H1 (cell line): ENCODE measurements around the gene SFMBT2. TPM values are rescaled to one million over a fixed set of nuclear protein-coding genes. Genes with fewer than 3 reads are reported as not detected.

Experiments
- CTCF ChIA-PET: fragments of 300-600 bp; sonication (Branson Sonifier 250); formaldehyde crosslinking; loops from one replicate; lab custom pipeline; 2021; ENCODE audit not compliant: partially characterized antibody; lab: Charles Lee
- POLR2A ChIA-PET: fragments of 300-600 bp; sonication (Branson Sonifier 250); formaldehyde crosslinking; loops from one replicate; lab custom pipeline; 2021; ENCODE audit warnings: inconsistent platforms; ENCODE audit not compliant: partially characterized antibody; lab: Charles Lee
- DNase-seq, 2 experiments: peaks; one replicate each; pipeline versions ENCODE4 v3.0.0 to v3.0.0-alpha.2; 2010 to 2022; ENCODE audit warnings: low spot score in 2 of 2, low read depth in 1 of 2, mixed read lengths in 1 of 2
- FAIRE-seq: peaks from 2 replicates; lab custom pipeline; 2011; peaks lifted over from hg19 to GRCh38; lab: Jason Lieb, UNC
- H2AFZ ChIP-seq: 2 replicates; pipeline ENCODE4 v1.8.1; 2012; ENCODE audit warnings: low read length, inconsistent platforms
- H2AK5ac ChIP-seq: 2 replicates; pipeline ENCODE4 v1.6.1; 2013; ENCODE audit warnings: low read depth, low read length
- H2BK120ac ChIP-seq: replicated peaks from 2 replicates; pipeline ENCODE3; 2013; ENCODE audit warnings: low read depth, low read length, inconsistent platforms
- H2BK12ac ChIP-seq: 2 replicates; pipeline ENCODE4 v1.6.1; 2013; ENCODE audit warnings: low read depth, low read length
- H2BK15ac ChIP-seq: 2 replicates; pipeline ENCODE4 v1.6.1; 2013; ENCODE audit warnings: low read length
- H2BK20ac ChIP-seq: 2 replicates; pipeline ENCODE4 v1.6.1; 2013; ENCODE audit warnings: low read length
- H2BK5ac ChIP-seq: 2 replicates; pipeline ENCODE4 v1.6.1; 2013; ENCODE audit warnings: low read depth, low read length
- H3K14ac ChIP-seq: 2 replicates; pipeline ENCODE4 v1.6.1; 2013; ENCODE audit warnings: inconsistent platforms; ENCODE audit not compliant: insufficient read length
- H3K18ac ChIP-seq: 2 replicates; pipeline ENCODE4 v1.6.1; 2013; ENCODE audit warnings: low read length; ENCODE audit errors: extremely low read depth
- H3K23ac ChIP-seq: 2 replicates; pipeline ENCODE4 v1.6.1; 2013; ENCODE audit warnings: inconsistent platforms; ENCODE audit not compliant: insufficient read length
- H3K23me2 ChIP-seq: 2 replicates; pipeline ENCODE4 v1.6.1; 2013; ENCODE audit warnings: low read depth, low read length
- H3K27ac ChIP-seq: 2 replicates; pipeline ENCODE4 v1.6.1; 2011; ENCODE audit warnings: low read depth, low read length, inconsistent platforms
- H3K27me3 ChIP-seq, 4 experiments: replicated peaks in 1 of 4; 1 replicate in 1 of 4; 2 replicates in 3 of 4; pipeline versions ENCODE4 v1.6.1 to v1.8.1; 2011 to 2013; ENCODE audit warnings: low read length in 3 of 4, mild to moderate bottlenecking in 3 of 4, inconsistent platforms in 2 of 4, mixed read lengths in 2 of 4, moderate library complexity in 1 of 4; ENCODE audit not compliant: control insufficient read depth in 3 of 4, insufficient read depth in 3 of 4; ENCODE audit errors: extremely low read depth in 1 of 4
- H3K36me3 ChIP-seq, 4 experiments: 2 replicates each; pipeline versions ENCODE4 v1.6.1 to v1.8.1; 2011 to 2013; ENCODE audit warnings: mild to moderate bottlenecking in 4 of 4, low read length in 3 of 4, moderate library complexity in 2 of 4, control low read depth in 1 of 4, inconsistent platforms in 1 of 4; ENCODE audit not compliant: insufficient read depth in 4 of 4, control insufficient read depth in 2 of 4
- H3K4ac ChIP-seq: replicated peaks from 2 replicates; pipeline ENCODE3; 2013; ENCODE audit warnings: low read length, low read depth, mixed read lengths, inconsistent platforms; ENCODE audit not compliant: insufficient read length
- H3K4me1 ChIP-seq, 4 experiments: replicated peaks in 1 of 4; 1 replicate in 1 of 4; 2 replicates in 3 of 4; pipeline versions ENCODE4 v1.6.1 to v1.8.1; 2011 to 2013; ENCODE audit warnings: low read length in 3 of 4, inconsistent platforms in 2 of 4, mixed read lengths in 1 of 4; ENCODE audit not compliant: insufficient read depth in 4 of 4, control insufficient read depth in 3 of 4
- H3K4me2 ChIP-seq, 2 experiments: 2 replicates each; pipeline versions ENCODE4 v1.6.1 to v1.8.1; 2011 to 2013; ENCODE audit warnings: low read depth in 2 of 2, low read length in 2 of 2, control low read depth in 1 of 2, inconsistent platforms in 1 of 2, mild to moderate bottlenecking in 1 of 2; ENCODE audit not compliant: insufficient read depth in 1 of 2
- H3K4me3 ChIP-seq, 4 experiments: fragments of 200-600, 300-600 bp in 1 of 4; sonication (generic), shearing (Covaris generic), sonication (Bioruptor Twin) in 1 of 4; 2 replicates each; pipeline versions ENCODE4 v1.5.1 to v1.8.1; 2011 to 2016; ENCODE audit warnings: low read length in 4 of 4, low read depth in 3 of 4, control low read depth in 2 of 4, inconsistent platforms in 2 of 4, mild to moderate bottlenecking in 2 of 4, mixed read lengths in 1 of 4, moderate library complexity in 1 of 4; ENCODE audit not compliant: insufficient read depth in 2 of 4; ENCODE audit errors: extremely low read depth in 1 of 4
- H3K56ac ChIP-seq: replicated peaks from 2 replicates; pipeline ENCODE3; 2013; ENCODE audit warnings: low read depth, mild to moderate bottlenecking, mixed read lengths, low read length, inconsistent platforms; ENCODE audit not compliant: insufficient read length
- H3K79me1 ChIP-seq: 2 replicates; pipeline ENCODE4 v1.6.1; 2013; ENCODE audit warnings: low read depth, low read length, control low read depth
- H3K79me2 ChIP-seq, 2 experiments: 2 replicates each; pipeline versions ENCODE4 v1.6.1 to v1.8.1; 2012 to 2013; ENCODE audit warnings: low read length in 2 of 2, mild to moderate bottlenecking in 2 of 2, inconsistent platforms in 1 of 2; ENCODE audit not compliant: insufficient read depth in 2 of 2, control insufficient read depth in 1 of 2
- H3K9ac ChIP-seq, 4 experiments: replicated peaks in 1 of 4; 1 replicate in 1 of 4; 2 replicates in 3 of 4; pipeline versions ENCODE4 v1.6.1 to v1.8.1; 2011 to 2013; ENCODE audit warnings: low read depth in 3 of 4, low read length in 3 of 4, control low read depth in 2 of 4, mild to moderate bottlenecking in 2 of 4, moderate library complexity in 2 of 4, inconsistent platforms in 1 of 4; ENCODE audit errors: extremely low read depth in 1 of 4
- H3K9me3 ChIP-seq, 2 experiments: 2 replicates each; pipeline versions ENCODE4 v1.6.1 to v1.8.1; 2012 to 2013; ENCODE audit warnings: mild to moderate bottlenecking in 2 of 2, moderate library complexity in 2 of 2, control low read depth in 1 of 2, inconsistent platforms in 1 of 2, low read depth in 1 of 2, low read length in 1 of 2, mixed read lengths in 1 of 2; ENCODE audit not compliant: insufficient read depth in 2 of 2
- H4K20me1 ChIP-seq, 2 experiments: replicated peaks in 1 of 2; 2 replicates each; pipeline versions ENCODE3 to v1.8.1; 2011 to 2013; ENCODE audit warnings: inconsistent platforms in 2 of 2, low read length in 2 of 2, mild to moderate bottlenecking in 1 of 2; ENCODE audit not compliant: insufficient read depth in 2 of 2, control insufficient read depth in 1 of 2
- H4K5ac ChIP-seq: 2 replicates; pipeline ENCODE4 v1.6.1; 2013; ENCODE audit warnings: low read length, low read depth, mixed read lengths, inconsistent platforms; ENCODE audit not compliant: insufficient read length
- H4K8ac ChIP-seq: 2 replicates; pipeline ENCODE4 v1.8.0; 2013; ENCODE audit warnings: mild to moderate bottlenecking, moderate library complexity, low read length, inconsistent platforms; ENCODE audit not compliant: insufficient read depth; ENCODE audit errors: extremely low read depth
- H4K91ac ChIP-seq: replicated peaks from 2 replicates; pipeline ENCODE3; 2013; ENCODE audit warnings: low read length, mixed read lengths, inconsistent platforms; ENCODE audit not compliant: insufficient read length
- CHD1 ChIP-seq: IDR thresholded peaks from 2 replicates; pipeline ENCODE4 v1.6.1; 2012; ENCODE audit warnings: low read depth, low read length, improper control_type of control experiment
- HDAC2 ChIP-seq, 2 experiments: fragments of 300-600 bp in 1 of 2; sonication (generic) in 1 of 2; IDR thresholded peaks; 2 replicates each; pipeline ENCODE4 v1.6.1; 2011 to 2012; ENCODE audit warnings: low read depth in 2 of 2, low read length in 2 of 2, mild to moderate bottlenecking in 2 of 2, moderate library complexity in 2 of 2, borderline replicate concordance in 1 of 2, inconsistent platforms in 1 of 2
- KDM1A ChIP-seq: fragments of 200-600, 300-600 bp; sonication (generic); IDR thresholded peaks from 2 replicates; pipeline ENCODE4 v1.7.1; 2016; ENCODE audit warnings: mild to moderate bottlenecking, low read length, borderline replicate concordance
- KDM5A ChIP-seq: fragments of 200-600 bp; IDR thresholded peaks from 2 replicates; pipeline ENCODE4 v1.7.1; 2012; ENCODE audit warnings: mild to moderate bottlenecking, low read length, inconsistent platforms, mixed read lengths
- RFX5 ChIP-seq: IDR thresholded peaks from 2 replicates; pipeline ENCODE4 v1.6.1; 2011; ENCODE audit warnings: low read depth, low read length, improper control_type of control experiment, borderline replicate concordance
- RNF2 ChIP-seq: fragments of 200-900, 300-1000 bp; sonication (generic); IDR thresholded peaks from 2 replicates; pipeline ENCODE4 v1.7.1; 2016; ENCODE audit warnings: borderline replicate concordance, low read depth, mild to moderate bottlenecking, antibody characterized with exemption, low read length; ENCODE audit not compliant: poor library complexity, severe bottlenecking; ENCODE audit errors: missing control alignments
- SP4 ChIP-seq: IDR thresholded peaks from 2 replicates; pipeline ENCODE4 v1.6.1; 2012; ENCODE audit warnings: low read length, inconsistent platforms
- TAF1 ChIP-seq: IDR thresholded peaks from 2 replicates; pipeline ENCODE4 v1.6.1; 2011; ENCODE audit warnings: mild to moderate bottlenecking, low read depth, low read length
- TCF12 ChIP-seq: IDR thresholded peaks from 2 replicates; pipeline ENCODE4 v1.6.1; 2011; ENCODE audit warnings: low read depth, mild to moderate bottlenecking, low read length
- ZNF274 ChIP-seq: IDR thresholded peaks from 2 replicates; pipeline ENCODE4 v1.7.0; 2012; ENCODE audit warnings: low read length, borderline replicate concordance; ENCODE audit errors: extremely low read depth
- WGBS, 2 experiments: shearing (Covaris generic) in 1 of 2; methylation state at CpG; one replicate each; pipeline versions ENCODE4 v1.1.6 to v1.1.7; 2013 to 2015; ENCODE audit warnings: low lambda C conversion rate in 2 of 2, mixed read lengths in 2 of 2, inconsistent platforms in 1 of 2, low coverage in 1 of 2, missing lambda C conversion rate in 1 of 2; ENCODE audit not compliant: insufficient replicate concordance in 2 of 2, insufficient coverage in 1 of 2, insufficient read length in 1 of 2; ENCODE audit errors: extremely low coverage in 1 of 2, missing lambda C conversion rate in 1 of 2; 5-methylcytosine and 5-hydroxymethylcytosine counted together
- polyA plus RNA-seq, 7 experiments: library from polyadenylated mRNA; depleted of rRNA in 3 of 7; stranded (reverse) in 5 of 7; unstranded in 2 of 7; fragments of >200 nt in 5 of 7; fragments of 200-250 nt in 2 of 7; gene quantifications; 1 replicate in 5 of 7; 2 replicates in 1 of 7; 4 replicates in 1 of 7; pipeline versions ENCODE4 v1.2.1 to v1.2.3, GENCODE V29; 2011 to 2013; ENCODE audit warnings: missing spikeins in 2 of 7, mixed read lengths in 2 of 7
- total RNA-seq: library from RNA; stranded (reverse); fragmentation: NEBNext Ultra II Directional; extraction: Animal tissue kit (Norgen Biotek cat#: 25700); gene quantifications from 2 replicates; pipeline ENCODE4 v1.2.1, GENCODE V29; 2021
- TF ChIP-seq, protein P1 (sequence below): IDR thresholded peaks from 2 replicates; pipeline ENCODE4 v1.6.1; 2012; ENCODE audit warnings: inconsistent platforms

Gene SFMBT2
- total and polyA plus RNA-seq, 2 of the 8 experiments (the other 6 are each of a cell fraction or from before 2014, with no cell fraction given): 2.9 to 11.0 TPM

DNA sequence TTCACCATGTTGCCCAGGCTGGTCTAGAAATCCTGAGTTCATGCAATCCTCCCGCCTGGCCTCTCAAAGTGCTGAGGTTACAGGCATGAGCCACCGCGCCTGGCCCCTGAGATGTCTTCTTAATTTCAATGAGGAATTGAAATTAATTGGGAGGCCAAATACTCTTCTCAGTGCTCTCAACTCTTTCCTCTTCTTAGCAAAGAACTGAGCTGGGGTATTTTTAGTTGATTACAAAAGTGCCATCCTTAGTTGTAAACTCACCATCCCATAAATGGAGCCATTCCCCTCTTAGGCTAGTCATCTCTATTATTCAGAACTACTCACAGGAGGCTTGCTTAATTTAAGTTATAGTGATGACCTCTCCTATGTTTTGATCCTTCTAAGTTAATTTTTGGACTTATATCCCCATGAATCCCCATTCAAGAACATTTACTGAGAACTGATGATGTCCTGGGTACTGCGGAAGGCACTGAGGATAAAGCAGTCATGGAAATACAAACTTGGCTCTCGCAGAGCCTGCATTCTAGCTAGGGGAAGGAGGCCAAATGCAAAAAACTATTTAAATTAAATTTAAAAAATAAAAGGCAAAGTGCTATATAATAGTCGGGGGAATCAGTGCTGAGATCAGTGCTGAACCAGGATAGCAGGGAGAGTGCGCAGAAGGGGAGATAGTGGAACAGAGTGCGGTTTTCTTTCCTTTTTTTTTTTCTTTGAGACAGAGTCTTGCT lies 145.3 kb downstream of the SFMBT2 start:
- CTCF ChIA-PET: no interaction called here
- no peaks in the 10 kb centered on the region for H3K79me2 ChIP-seq
- POLR2A ChIA-PET: no interaction called here
- H2BK20ac ChIP-seq: no peak overlapping the region
- H2AK5ac ChIP-seq: no peak overlapping the region
- 97% methylated on average over 8 of the region's 8 CpGs; no CpG with 5 or more reads in 1 of the 2 experiments for WGBS, 2 experiments
- H4K20me1 ChIP-seq: no peaks in the 10 kb centered on the region
- H4K8ac ChIP-seq: no peak overlapping the region
- DNase-seq (no peak), FAIRE-seq (no peak)
- H3K23ac ChIP-seq: no peak overlapping the region
- H3K9me3 ChIP-seq: no peaks in the 10 kb centered on the region
- H3K4ac ChIP-seq: no peak overlapping the region
- H4K5ac ChIP-seq: no peak overlapping the region
- H3K79me1 ChIP-seq: no peaks in the 10 kb centered on the region
- no peak overlapping the region for H3K27ac ChIP-seq
- no peak overlapping the region for H3K4me3 ChIP-seq
- no peaks in the 10 kb centered on the region; a peak in 1 of 7 replicates for H3K4me1 ChIP-seq
- H3K9ac ChIP-seq: no peak overlapping the region
- no peak overlapping the region for H4K91ac ChIP-seq
- H2BK15ac ChIP-seq: no peak overlapping the region
- H3K36me3 ChIP-seq: no peaks in the 10 kb centered on the region
- no peaks in the 10 kb centered on the region for H3K27me3 ChIP-seq
- no peak overlapping the region for H3K14ac ChIP-seq
- H3K18ac ChIP-seq: no peak overlapping the region
- no peak overlapping the region for H2BK12ac ChIP-seq
- no peak overlapping the region for H2BK5ac ChIP-seq
- no peak overlapping the region for H3K4me2 ChIP-seq
- H3K23me2 ChIP-seq: no peaks in the 10 kb centered on the region; the same call in 1 of the 2 replicates
- no peak overlapping the region for H2AFZ ChIP-seq
- no peak overlapping the region for H2BK120ac ChIP-seq
- no peak overlapping the region for H3K56ac ChIP-seq
- TF ChIP-seq HDAC2 (IDR thresholded peaks at IDR 0.05; ENCODE audit: borderline replicate concordance in 1 of 2, low read depth in 2 of 2, low read length in 2 of 2): no peak
- TF ChIP-seq SP4: no peak
- TF ChIP-seq TCF12: no peak
- no peak for TF ChIP-seq KDM1A
- no peak for TF ChIP-seq ZNF274
- no peak for TF ChIP-seq KDM5A
- TF ChIP-seq TAF1: no peak
- TF ChIP-seq, protein P1, sequence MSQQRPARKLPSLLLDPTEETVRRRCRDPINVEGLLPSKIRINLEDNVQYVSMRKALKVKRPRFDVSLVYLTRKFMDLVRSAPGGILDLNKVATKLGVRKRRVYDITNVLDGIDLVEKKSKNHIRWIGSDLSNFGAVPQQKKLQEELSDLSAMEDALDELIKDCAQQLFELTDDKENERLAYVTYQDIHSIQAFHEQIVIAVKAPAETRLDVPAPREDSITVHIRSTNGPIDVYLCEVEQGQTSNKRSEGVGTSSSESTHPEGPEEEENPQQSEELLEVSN: no peak
- TF ChIP-seq RNF2: no peak
- no peak for TF ChIP-seq RFX5
- TF ChIP-seq CHD1: no peak
